A673 (cell line): ENCODE measurements around the gene SIVA1. TPM values are rescaled to one million over a fixed set of nuclear protein-coding genes. Genes with fewer than 3 reads are reported as not detected.

ENCODE experiments used
- BruUV-seq: library from RNA; stranded (reverse); fragments of 400-500 nt; replicated peaks from 2 replicates; lab custom pipeline; 2021; lab: Mats Ljungman, UMichigan
- CTCF ChIA-PET: fragments of 300-600 bp; sonication (Branson Sonifier 250); formaldehyde crosslinking; loops from one replicate; lab custom pipeline; 2022; ENCODE audit warnings: antibody characterized with exemption; lab: Charles Lee
- POLR2A ChIA-PET: fragments of 300-600 bp; sonication (Branson Sonifier 250); formaldehyde crosslinking; loops from one replicate; lab custom pipeline; 2022; ENCODE audit warnings: antibody characterized with exemption; ENCODE audit not compliant: low non-redundant PET; lab: Charles Lee
- DNase-seq: peaks from one replicate; pipeline ENCODE4 v3.0.0-alpha.2; 2015; ENCODE audit warnings: low spot score
- H3K27ac ChIP-seq: fragments of 200-600 bp; sonication (generic); 2 replicates; pipeline ENCODE4 v1.5.1; 2016; ENCODE audit warnings: mixed run types, low read depth, mild to moderate bottlenecking, mixed read lengths, antibody characterized with exemption, low read length; ENCODE audit not compliant: poor library complexity, severe bottlenecking
- H3K27me3 ChIP-seq: fragments of 200-600 bp; sonication (generic); replicated peaks from 2 replicates; pipeline ENCODE4 v1.6.1; 2017; ENCODE audit warnings: mixed run types, low read depth, mild to moderate bottlenecking, mixed read lengths, antibody characterized with exemption, low read length; ENCODE audit not compliant: insufficient read depth, poor library complexity
- H3K36me3 ChIP-seq: fragments of 200-600 bp; sonication (generic); 2 replicates; pipeline ENCODE4 v1.6.1; 2016; ENCODE audit warnings: mixed run types, mild to moderate bottlenecking, mixed read lengths, antibody characterized with exemption, low read length; ENCODE audit not compliant: insufficient read depth, poor library complexity, severe bottlenecking
- H3K4me1 ChIP-seq: fragments of 200-600 bp; sonication (generic); 2 replicates; pipeline ENCODE4 v1.6.1; 2017; ENCODE audit warnings: mixed run types, mild to moderate bottlenecking, mixed read lengths, antibody characterized with exemption, low read length; ENCODE audit not compliant: insufficient read depth, poor library complexity, severe bottlenecking
- H3K4me3 ChIP-seq: fragments of 200-600 bp; sonication (generic); 2 replicates; pipeline ENCODE4 v1.5.1; 2016; ENCODE audit warnings: low read depth, mixed run types, mild to moderate bottlenecking, mixed read lengths, low read length; ENCODE audit not compliant: poor library complexity, severe bottlenecking
- H3K9me3 ChIP-seq: fragments of 200-600 bp; sonication (generic); 2 replicates; pipeline ENCODE4 v1.6.1; 2016; ENCODE audit warnings: mixed run types, low read depth, mild to moderate bottlenecking, mixed read lengths, antibody characterized with exemption, low read length; ENCODE audit not compliant: poor library complexity, severe bottlenecking
- EZH2 ChIP-seq: fragments of 200-600 bp; sonication (generic); IDR thresholded peaks from 2 replicates; pipeline ENCODE4 v1.6.1; 2017; ENCODE audit warnings: borderline replicate concordance, low read depth, mild to moderate bottlenecking, mixed read lengths, antibody characterized with exemption, low read length; ENCODE audit not compliant: poor library complexity, severe bottlenecking
- intact Hi-C: fragments of 100-400 bp; cut with micrococcal nuclease; formaldehyde crosslinking; loops from one replicate; pipeline ENCODE4 v1.10.0; 2022; ENCODE audit not compliant: unreplicated experiment
- total RNA-seq: library from RNA; stranded (reverse); gene quantifications from 2 replicates; pipeline ENCODE4 v1.2.3, GENCODE V29; 2021
- TF ChIP-seq, protein P1 (sequence below): fragments of 300-800, 200-600 bp; sonication (generic); conservative IDR thresholded peaks from 2 replicates; pipeline ENCODE4 v1.5.1; 2017; ENCODE audit warnings: low read depth, mild to moderate bottlenecking, antibody characterized with exemption, low read length, moderate library complexity, mixed read lengths

SIVA1 gene
- total RNA-seq, 1 experiment from 2014 or later, result 79.6 TPM

GRCh38 chr14:104788161-104788818, 35.3 kb downstream of the SIVA1 start:
- Histone ChIP-seq H3K36me3 (peaks cover 10% of the 10 kb centered on the region), H3K27me3 (no peaks in the 10 kb centered on the region), H3K27ac (no peak overlapping the region), H3K4me1 (no peaks in the 10 kb centered on the region), H3K4me3 (no peak overlapping the region), H3K9me3 (no peaks in the 10 kb centered on the region)
- TF ChIP-seq, protein P1, sequence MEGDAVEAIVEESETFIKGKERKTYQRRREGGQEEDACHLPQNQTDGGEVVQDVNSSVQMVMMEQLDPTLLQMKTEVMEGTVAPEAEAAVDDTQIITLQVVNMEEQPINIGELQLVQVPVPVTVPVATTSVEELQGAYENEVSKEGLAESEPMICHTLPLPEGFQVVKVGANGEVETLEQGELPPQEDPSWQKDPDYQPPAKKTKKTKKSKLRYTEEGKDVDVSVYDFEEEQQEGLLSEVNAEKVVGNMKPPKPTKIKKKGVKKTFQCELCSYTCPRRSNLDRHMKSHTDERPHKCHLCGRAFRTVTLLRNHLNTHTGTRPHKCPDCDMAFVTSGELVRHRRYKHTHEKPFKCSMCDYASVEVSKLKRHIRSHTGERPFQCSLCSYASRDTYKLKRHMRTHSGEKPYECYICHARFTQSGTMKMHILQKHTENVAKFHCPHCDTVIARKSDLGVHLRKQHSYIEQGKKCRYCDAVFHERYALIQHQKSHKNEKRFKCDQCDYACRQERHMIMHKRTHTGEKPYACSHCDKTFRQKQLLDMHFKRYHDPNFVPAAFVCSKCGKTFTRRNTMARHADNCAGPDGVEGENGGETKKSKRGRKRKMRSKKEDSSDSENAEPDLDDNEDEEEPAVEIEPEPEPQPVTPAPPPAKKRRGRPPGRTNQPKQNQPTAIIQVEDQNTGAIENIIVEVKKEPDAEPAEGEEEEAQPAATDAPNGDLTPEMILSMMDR, result no peak
- no peak for TF ChIP-seq EZH2
- intact Hi-C loops, result no loop called here
- BruUV-seq, result no TSS peak
- ChIA-PET POLR2A (no interaction called here), CTCF (interaction anchor here (0.6 kb wide), 1 partner anchor 103 kb away, joined by 3 read pairs; no protein-coding TSS in a partner anchor)
- no peak for DNase-seq

DNA sequence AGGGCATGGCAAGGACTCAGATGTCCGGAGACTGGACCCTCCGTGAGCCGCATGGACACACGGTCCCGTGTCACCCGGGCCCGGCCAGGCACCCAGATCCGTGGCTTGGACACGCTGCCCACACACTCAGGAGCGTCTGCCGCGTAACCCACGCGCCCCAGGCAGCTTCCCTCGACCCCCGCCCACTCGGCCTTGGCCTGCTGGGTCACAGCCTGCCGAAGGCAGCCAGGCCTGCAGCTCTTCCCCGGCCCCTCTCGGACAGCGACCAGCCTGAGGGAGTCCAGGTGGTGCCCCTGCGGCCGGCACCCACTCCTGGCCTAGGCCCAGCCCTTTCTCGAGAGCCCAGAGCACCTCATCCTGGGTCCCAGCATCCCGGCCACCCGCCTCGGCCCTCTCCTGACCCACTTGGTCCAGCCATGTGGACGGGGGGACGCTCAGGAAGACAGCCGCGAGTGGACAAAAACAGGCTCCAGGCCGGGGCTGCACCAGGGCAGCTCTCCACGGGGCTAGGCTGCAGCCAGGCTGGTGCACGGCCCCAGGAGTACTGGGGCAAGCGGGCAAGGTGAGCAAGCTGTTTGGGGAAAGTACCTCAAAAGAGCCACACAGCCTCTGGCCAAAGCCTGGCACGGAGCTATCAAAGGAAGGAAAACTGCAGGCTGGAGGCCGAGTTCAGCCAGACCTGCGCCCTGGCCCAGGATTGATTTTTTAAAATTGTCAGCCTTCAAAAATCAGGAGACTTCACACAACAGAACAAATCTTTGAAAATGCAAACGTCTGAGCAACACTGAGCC, 36.1 kb downstream of the SIVA1 start:
- peaks cover 10% of the 10 kb centered on the region for H3K36me3 ChIP-seq
- no peaks in the 10 kb centered on the region for H3K27me3 ChIP-seq
- CTCF ChIA-PET, result no interaction called here
- H3K4me1 ChIP-seq, result peaks cover 3% of the 10 kb centered on the region
- H3K9me3 ChIP-seq, result no peaks in the 10 kb centered on the region
- TF ChIP-seq, protein P1, result no peak
- no peak for TF ChIP-seq EZH2
- intact Hi-C loops, result no loop called here
- DNase-seq, result no peak
- H3K4me3 ChIP-seq, result no peak overlapping the region
- BruUV-seq, result no TSS peak
- POLR2A ChIA-PET, result interaction anchor here (0.7 kb wide), 1 partner anchor 10 kb away, joined by 3 read pairs; no protein-coding TSS in a partner anchor
- no peak overlapping the region for H3K27ac ChIP-seq

GRCh38 chr14:104789752-104790743, 37.1 kb downstream of the SIVA1 start:
- no TSS peak for BruUV-seq
- POLR2A ChIA-PET, result interaction anchor here (0.7 kb wide), 1 partner anchor 11 kb away, joined by 3 read pairs; no protein-coding TSS in a partner anchor
- intact Hi-C loops, result no loop called here
- no peak for DNase-seq
- no peak overlapping the region for H3K27ac ChIP-seq
- CTCF ChIA-PET, result no interaction called here
- H3K27me3 ChIP-seq, result no peaks in the 10 kb centered on the region
- H3K36me3 ChIP-seq, result peaks cover 10% of the 10 kb centered on the region
- no peak for TF ChIP-seq EZH2
- TF ChIP-seq, protein P1, result no peak
- no peaks in the 10 kb centered on the region for H3K9me3 ChIP-seq
- no peak overlapping the region for H3K4me3 ChIP-seq
- peaks cover 8% of the 10 kb centered on the region for H3K4me1 ChIP-seq
